SK-N-SH (cell line): ENCODE data around the gene ZNF532.

Experiments
- CHD2 ChIP-seq: fragments of 150-350 bp; IDR thresholded peaks from 2 replicates; pipeline ENCODE4 v1.6.1; 2018; ENCODE audit warnings: low read length; ENCODE audit not compliant: partially characterized antibody
- EZH2phosphoT487 ChIP-seq: fragments of 200-600 bp; sonication (generic); IDR thresholded peaks from 2 replicates; pipeline ENCODE4 v1.6.1; 2017; ENCODE audit warnings: low read depth, mixed run types, mild to moderate bottlenecking, antibody characterized with exemption, moderate library complexity, borderline replicate concordance
- FOXJ3 ChIP-seq: sonication (generic); formaldehyde crosslinking; IDR thresholded peaks from 2 replicates; pipeline ENCODE4 v1.5.1; 2020; ENCODE audit warnings: mild to moderate bottlenecking, missing genetic modification reagents
- FOXM1 ChIP-seq: IDR thresholded peaks from 2 replicates; pipeline ENCODE4 v1.4.0; 2012; ENCODE audit warnings: low read depth, mild to moderate bottlenecking
- NRF1 ChIP-seq: IDR thresholded peaks from 2 replicates; pipeline ENCODE4 v1.6.1; 2012; ENCODE audit warnings: low read depth, mild to moderate bottlenecking, low read length
- POLR2AphosphoS5 ChIP-seq: IDR thresholded peaks from 2 replicates; pipeline ENCODE4 v1.6.1; 2012; ENCODE audit warnings: low read depth, low read length
- RCOR1 ChIP-seq: fragments of 150-350 bp; IDR thresholded peaks from 2 replicates; pipeline ENCODE4 v1.6.1; 2017; ENCODE audit warnings: antibody characterized with exemption, low read length
- TCF12 ChIP-seq: IDR thresholded peaks from 2 replicates; pipeline ENCODE4 v1.4.0; 2012
- TEAD4 ChIP-seq: IDR thresholded peaks from 2 replicates; pipeline ENCODE4 v1.4.0; 2012; ENCODE audit warnings: mild to moderate bottlenecking, borderline replicate concordance; ENCODE audit not compliant: insufficient read depth
- YY1 ChIP-seq: IDR thresholded peaks from 2 replicates; pipeline ENCODE4 v1.4.0; 2012; ENCODE audit warnings: low read depth, mild to moderate bottlenecking
- TF ChIP-seq, protein P1 (sequence below): fragments of 200-600 bp; sonication (generic); IDR thresholded peaks from 2 replicates; pipeline ENCODE4 v1.6.1; 2017; ENCODE audit warnings: antibody characterized with exemption, mild to moderate bottlenecking, moderate library complexity
- TF ChIP-seq, protein P2 (sequence below): fragments of 150-350 bp; IDR thresholded peaks from 2 replicates; pipeline ENCODE4 v1.6.1; 2017; ENCODE audit warnings: antibody characterized with exemption, low read length, low read depth, borderline replicate concordance
- TF ChIP-seq, protein P3 (sequence below): IDR thresholded peaks from 2 replicates; pipeline ENCODE4 v1.6.1; 2012; ENCODE audit warnings: mild to moderate bottlenecking, low read depth, low read length, moderate library complexity

DNA sequence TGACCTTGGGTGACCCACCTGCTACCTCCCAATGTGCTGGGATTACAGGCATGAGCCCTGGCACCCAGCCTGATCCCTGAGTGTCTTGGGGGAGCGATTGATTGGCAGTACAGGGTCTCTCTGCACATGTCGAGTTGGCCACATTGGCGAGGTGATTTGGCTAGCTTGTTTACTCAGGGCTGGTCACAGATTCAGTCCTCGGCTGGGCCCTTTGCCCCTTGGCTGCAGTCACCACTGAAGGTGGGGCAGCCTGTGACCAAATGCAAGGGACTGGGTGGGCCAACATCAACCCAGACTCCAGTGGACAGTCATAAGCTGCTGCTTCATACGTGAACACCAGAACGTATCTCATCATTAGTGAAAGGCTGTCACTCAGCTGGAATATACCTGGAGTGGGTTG lies 114.9 kb downstream of the ZNF532 start:
- TF ChIP-seq, protein P1, sequence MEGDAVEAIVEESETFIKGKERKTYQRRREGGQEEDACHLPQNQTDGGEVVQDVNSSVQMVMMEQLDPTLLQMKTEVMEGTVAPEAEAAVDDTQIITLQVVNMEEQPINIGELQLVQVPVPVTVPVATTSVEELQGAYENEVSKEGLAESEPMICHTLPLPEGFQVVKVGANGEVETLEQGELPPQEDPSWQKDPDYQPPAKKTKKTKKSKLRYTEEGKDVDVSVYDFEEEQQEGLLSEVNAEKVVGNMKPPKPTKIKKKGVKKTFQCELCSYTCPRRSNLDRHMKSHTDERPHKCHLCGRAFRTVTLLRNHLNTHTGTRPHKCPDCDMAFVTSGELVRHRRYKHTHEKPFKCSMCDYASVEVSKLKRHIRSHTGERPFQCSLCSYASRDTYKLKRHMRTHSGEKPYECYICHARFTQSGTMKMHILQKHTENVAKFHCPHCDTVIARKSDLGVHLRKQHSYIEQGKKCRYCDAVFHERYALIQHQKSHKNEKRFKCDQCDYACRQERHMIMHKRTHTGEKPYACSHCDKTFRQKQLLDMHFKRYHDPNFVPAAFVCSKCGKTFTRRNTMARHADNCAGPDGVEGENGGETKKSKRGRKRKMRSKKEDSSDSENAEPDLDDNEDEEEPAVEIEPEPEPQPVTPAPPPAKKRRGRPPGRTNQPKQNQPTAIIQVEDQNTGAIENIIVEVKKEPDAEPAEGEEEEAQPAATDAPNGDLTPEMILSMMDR, result no peak
- TF ChIP-seq RCOR1, result no peak
- no peak for TF ChIP-seq FOXM1
- TF ChIP-seq EZH2phosphoT487, result no peak
- TF ChIP-seq CHD2, result no peak
- TF ChIP-seq TEAD4, result no peak
- TF ChIP-seq, protein P2, sequence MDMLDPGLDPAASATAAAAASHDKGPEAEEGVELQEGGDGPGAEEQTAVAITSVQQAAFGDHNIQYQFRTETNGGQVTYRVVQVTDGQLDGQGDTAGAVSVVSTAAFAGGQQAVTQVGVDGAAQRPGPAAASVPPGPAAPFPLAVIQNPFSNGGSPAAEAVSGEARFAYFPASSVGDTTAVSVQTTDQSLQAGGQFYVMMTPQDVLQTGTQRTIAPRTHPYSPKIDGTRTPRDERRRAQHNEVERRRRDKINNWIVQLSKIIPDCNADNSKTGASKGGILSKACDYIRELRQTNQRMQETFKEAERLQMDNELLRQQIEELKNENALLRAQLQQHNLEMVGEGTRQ, result no peak
- no peak for TF ChIP-seq FOXJ3
- TF ChIP-seq POLR2AphosphoS5, result no peak
- no peak for TF ChIP-seq NRF1
- no peak for TF ChIP-seq YY1
- TF ChIP-seq TCF12, result no peak
- TF ChIP-seq, protein P3, sequence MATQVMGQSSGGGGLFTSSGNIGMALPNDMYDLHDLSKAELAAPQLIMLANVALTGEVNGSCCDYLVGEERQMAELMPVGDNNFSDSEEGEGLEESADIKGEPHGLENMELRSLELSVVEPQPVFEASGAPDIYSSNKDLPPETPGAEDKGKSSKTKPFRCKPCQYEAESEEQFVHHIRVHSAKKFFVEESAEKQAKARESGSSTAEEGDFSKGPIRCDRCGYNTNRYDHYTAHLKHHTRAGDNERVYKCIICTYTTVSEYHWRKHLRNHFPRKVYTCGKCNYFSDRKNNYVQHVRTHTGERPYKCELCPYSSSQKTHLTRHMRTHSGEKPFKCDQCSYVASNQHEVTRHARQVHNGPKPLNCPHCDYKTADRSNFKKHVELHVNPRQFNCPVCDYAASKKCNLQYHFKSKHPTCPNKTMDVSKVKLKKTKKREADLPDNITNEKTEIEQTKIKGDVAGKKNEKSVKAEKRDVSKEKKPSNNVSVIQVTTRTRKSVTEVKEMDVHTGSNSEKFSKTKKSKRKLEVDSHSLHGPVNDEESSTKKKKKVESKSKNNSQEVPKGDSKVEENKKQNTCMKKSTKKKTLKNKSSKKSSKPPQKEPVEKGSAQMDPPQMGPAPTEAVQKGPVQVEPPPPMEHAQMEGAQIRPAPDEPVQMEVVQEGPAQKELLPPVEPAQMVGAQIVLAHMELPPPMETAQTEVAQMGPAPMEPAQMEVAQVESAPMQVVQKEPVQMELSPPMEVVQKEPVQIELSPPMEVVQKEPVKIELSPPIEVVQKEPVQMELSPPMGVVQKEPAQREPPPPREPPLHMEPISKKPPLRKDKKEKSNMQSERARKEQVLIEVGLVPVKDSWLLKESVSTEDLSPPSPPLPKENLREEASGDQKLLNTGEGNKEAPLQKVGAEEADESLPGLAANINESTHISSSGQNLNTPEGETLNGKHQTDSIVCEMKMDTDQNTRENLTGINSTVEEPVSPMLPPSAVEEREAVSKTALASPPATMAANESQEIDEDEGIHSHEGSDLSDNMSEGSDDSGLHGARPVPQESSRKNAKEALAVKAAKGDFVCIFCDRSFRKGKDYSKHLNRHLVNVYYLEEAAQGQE, result no peak
